Neural progenitor cell (in vitro differentiated cells): ENCODE results near the gene STARD10.

Source experiments
- CTCF ChIP-seq: fragments of 200-600 bp; sonication (generic); IDR thresholded peaks from 2 replicates; pipeline ENCODE4 v1.5.1; 2017; ENCODE audit warnings: antibody characterized with exemption, mild to moderate bottlenecking
- EZH2 ChIP-seq: fragments of 200-600 bp; sonication (generic); IDR thresholded peaks from 2 replicates; pipeline ENCODE4 v1.6.1; 2017; ENCODE audit warnings: antibody characterized with exemption, mild to moderate bottlenecking, moderate library complexity
- EZH2phosphoT487 ChIP-seq: fragments of 200-600 bp; sonication (generic); IDR thresholded peaks from 2 replicates; pipeline ENCODE4 v1.6.1; 2017; ENCODE audit warnings: antibody characterized with exemption

DNA sequence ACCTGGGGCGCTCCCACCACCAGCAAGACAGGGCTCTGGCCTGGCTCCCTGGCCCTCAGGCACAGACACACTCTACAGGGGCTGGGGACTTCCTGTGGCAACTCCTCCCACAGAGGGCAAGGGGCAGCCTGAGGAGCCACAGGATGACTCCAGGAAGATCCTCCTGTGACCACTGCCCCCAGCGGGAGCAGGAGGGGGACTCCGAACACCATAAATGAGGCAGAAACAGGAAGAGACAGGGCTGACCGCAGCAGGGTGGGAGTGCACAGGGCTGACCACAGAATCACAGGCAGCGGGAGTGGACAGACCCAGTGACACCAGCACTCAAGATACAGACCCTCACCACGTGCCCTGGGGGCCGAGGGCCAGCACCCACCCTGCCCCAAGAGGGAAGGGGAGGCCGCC is 52.4 kb downstream of the STARD10 start:
- no peak for TF ChIP-seq CTCF
- TF ChIP-seq EZH2, result no peak
- no peak for TF ChIP-seq EZH2phosphoT487
